AG09309 (cell line): Measurements from ENCODE around the gene DEAF1.

Experiments used
- DNase-seq: peaks from one replicate; pipeline ENCODE4 v3.0.0-alpha.2; 2010; ENCODE audit warnings: low read depth
- H3K4me3 ChIP-seq: 2 replicates; pipeline ENCODE4 v1.5.1; 2011; ENCODE audit warnings: mild to moderate bottlenecking, low read depth, low read length, moderate library complexity; ENCODE audit not compliant: control insufficient read depth
- TF ChIP-seq, protein P1 (sequence below): IDR thresholded peaks from 2 replicates; pipeline ENCODE4 v1.5.1; 2011; ENCODE audit warnings: mild to moderate bottlenecking, low read depth, low read length, inconsistent platforms; ENCODE audit not compliant: insufficient read depth, control insufficient read depth; ENCODE audit errors: missing control alignments

Gene DEAF1

DNA sequence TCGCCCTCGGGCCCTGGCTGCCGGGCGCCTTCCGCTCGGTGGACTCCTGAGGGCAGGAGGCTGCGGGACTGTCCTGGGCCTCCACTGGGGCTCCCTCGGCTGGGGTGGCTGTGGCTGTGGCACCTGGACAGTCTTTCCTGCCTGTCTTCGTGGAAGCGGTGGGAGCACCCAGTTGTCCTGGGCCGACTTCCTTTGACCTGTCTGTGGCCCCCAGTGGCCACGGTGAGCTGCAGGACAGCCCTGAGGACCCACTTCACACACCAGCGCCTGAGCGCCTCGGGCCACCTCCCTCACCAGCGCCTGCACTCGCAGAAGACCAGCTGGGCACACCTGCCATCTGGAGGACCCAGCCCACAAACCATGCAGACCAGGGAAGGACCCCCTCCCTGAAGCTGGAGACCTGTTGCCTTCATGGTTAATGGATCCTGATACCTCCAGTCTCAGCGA lies 9.2 kb upstream of the DEAF1 start:
- DNase-seq, result no peak
- TF ChIP-seq, protein P1, sequence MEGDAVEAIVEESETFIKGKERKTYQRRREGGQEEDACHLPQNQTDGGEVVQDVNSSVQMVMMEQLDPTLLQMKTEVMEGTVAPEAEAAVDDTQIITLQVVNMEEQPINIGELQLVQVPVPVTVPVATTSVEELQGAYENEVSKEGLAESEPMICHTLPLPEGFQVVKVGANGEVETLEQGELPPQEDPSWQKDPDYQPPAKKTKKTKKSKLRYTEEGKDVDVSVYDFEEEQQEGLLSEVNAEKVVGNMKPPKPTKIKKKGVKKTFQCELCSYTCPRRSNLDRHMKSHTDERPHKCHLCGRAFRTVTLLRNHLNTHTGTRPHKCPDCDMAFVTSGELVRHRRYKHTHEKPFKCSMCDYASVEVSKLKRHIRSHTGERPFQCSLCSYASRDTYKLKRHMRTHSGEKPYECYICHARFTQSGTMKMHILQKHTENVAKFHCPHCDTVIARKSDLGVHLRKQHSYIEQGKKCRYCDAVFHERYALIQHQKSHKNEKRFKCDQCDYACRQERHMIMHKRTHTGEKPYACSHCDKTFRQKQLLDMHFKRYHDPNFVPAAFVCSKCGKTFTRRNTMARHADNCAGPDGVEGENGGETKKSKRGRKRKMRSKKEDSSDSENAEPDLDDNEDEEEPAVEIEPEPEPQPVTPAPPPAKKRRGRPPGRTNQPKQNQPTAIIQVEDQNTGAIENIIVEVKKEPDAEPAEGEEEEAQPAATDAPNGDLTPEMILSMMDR, result no peak
- no peak overlapping the region for H3K4me3 ChIP-seq

DNA sequence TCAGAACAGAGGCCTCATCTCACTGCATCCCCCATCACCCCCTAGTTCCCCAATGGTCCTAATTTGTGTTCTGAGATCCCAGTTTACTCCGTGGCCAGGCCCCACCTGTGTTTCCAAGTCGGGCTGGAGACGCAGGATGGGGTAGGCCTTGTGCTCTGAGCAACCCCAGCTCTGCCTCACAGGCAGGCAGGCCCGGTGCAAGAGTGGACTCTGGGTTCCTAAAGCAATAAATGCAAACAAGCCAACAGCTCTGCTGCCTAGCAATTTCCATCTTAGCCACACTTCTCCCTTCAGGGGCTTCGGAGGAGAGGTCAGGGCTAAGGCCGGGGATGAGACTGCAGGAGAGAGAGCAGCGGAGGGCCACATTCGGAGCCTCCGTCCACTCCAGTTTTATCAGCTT lies 8.5 kb upstream of the DEAF1 start:
- DNase-seq, result no peak
- H3K4me3 ChIP-seq, result no peak overlapping the region
- TF ChIP-seq, protein P1, result no peak

DNA sequence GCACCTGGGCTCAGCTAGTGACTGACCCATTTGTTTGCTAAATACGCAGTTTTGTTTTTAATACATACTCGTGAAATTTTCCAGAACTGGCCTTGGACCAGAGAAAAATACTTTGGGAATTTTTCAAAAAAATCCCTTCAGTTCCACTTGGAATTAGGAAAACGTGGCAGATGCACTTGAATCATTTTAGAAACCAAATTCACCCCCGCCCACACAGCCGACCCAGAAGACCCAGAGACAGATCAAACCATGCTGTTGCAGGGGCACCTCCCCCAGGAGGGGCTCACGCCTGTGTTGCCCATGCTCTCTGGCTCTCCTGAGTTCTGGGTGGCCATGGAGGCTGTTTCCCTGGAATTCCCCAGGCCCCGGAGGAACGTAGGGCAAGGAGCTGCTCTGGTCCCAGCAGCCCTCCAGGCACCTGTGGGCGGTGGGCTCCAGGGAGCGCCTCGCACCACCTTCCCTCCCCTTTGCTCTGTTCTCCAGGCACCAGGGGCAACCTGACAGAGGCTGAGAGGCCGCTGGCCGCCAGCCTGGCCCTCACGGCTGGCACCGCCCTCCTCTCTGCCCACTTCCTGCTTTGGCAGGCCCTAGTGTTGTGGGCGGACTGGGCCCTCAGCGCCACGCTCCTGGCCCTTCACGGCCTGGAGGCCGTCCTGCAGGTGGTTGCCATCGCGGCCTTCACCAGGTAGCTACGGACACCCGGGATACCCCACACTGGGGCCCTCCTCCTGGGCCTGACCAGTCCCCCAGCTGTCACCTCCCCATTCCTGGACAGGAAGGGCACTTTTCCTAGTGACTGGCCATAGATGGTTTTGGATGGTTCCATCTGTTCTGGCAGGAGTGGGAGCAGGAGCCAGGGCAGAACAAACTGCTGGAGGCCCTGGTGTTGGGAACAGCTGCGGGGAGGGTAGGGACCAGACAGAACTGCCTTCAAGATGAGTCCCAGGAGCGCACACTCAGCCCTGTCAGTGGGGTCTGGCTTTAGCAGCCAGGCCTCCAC lies 7.7 kb upstream of the DEAF1 start:
- TF ChIP-seq, protein P1, result no peak
- H3K4me3 ChIP-seq, result no peak overlapping the region
- no peak for DNase-seq

DNA sequence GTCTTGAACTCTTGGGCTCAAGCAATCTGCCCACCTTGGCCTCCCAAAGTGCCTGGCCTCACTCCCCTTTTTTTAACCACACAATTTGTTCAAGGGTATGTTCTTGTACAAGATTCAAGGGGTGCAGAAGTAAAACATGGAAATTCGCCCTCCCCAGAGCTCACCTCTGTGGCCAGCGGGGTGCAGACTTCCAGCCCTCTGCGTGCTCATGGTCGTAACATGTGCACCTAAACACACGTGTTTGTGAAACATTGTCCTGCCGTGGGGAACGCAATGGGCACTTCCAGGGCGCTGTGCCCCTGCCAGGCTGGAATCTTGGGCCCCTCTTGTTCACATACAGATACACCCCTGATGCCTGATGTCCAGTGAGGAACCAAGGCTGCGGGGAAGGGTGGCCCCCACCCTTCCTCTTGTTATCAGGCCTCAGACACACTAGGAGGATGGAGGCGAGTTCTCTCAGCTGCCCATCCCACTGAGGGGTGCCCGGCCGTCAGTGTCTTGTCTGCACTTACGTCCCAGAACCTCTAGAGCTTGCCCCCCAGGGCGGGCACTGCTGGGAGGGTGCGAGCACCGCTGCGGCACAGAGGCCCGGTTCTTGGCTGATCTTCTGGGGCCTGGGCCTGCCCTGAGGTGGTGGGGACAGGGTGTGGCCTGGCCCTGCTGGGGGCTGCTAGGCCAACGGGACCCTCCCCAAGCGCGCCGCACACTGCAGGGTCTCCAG lies 6.9 kb upstream of the DEAF1 start:
- DNase-seq, result no peak
- H3K4me3 ChIP-seq, result no peak overlapping the region
- TF ChIP-seq, protein P1, result no peak

DNA sequence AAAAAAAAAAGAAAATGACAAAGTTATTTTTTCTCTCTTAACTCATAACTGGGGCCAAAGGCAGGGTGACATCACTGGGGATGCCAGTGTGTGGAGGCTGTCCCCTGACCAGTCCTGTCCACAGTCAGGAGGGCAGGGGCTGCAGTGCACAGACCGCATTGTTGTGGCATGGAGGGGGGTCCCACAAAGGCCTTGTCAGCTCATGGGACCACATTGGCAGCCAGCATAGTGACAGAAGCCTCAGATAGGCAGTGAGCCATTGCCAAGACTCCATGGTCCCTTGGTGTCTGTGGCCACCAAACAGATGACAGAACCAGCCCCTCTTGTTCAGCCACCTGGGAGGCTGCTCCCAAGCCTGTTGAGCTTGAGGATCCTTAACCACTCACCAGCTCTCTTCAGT lies 4.7 kb upstream of the DEAF1 start:
- TF ChIP-seq, protein P1, result no peak
- DNase-seq, result no peak
- H3K4me3 ChIP-seq, result no peak overlapping the region

DNA sequence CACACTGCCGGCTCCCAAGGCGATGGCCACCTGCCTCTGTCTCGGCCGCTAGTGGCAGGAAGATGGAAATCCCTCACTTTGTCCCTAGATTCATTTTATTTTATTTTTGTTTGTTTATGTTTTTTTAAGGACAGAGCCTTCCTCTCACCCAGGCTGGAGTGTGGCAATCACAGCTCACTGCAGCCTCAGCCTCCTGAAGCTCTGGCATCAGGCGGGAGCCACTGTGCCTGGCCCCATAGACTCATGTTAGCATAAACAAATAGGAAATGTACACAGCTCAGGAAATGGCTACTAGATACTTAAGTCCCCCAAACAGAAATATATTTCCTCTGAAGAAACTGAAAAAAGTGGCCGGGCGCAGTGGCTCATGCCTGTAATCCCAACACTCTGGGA lies 4.1 kb upstream of the DEAF1 start:
- no peak for DNase-seq
- H3K4me3 ChIP-seq, result no peak overlapping the region
- TF ChIP-seq, protein P1, result no peak
